ENCODE results near the gene NMRK1. TPM values are rescaled to one million over a fixed set of nuclear protein-coding genes. Genes with fewer than 3 reads are reported as not detected.

Gene NMRK1
- total and polyA plus RNA-seq, 2 donors (not counting 3 experiments of a cell fraction or from before 2014, with no cell fraction given), result 24.3 to 32.6 TPM

DNA sequence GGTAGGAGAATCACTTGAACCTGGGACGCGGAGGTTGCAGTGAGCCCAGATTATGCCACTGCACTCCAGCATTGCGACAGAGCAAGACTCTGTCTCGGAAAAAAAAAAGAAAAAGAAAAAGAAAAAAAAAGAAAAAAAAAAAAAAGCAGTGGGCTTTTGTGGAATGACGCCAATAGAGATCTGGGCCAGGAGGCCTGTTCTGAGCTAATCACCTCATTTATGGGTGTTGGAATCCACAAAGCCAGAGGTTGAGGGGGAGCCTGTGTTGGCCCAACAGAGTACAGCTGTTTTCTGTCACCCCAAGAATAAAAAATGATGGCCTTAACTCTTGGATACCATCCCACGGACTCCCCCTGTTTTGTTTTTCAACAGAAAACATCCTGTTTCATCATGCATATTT lies 18.9 kb upstream of the NMRK1 start:
- no peak for FAIRE-seq
- no TSS peak for BruUV-seq (replicated peaks)

DNA sequence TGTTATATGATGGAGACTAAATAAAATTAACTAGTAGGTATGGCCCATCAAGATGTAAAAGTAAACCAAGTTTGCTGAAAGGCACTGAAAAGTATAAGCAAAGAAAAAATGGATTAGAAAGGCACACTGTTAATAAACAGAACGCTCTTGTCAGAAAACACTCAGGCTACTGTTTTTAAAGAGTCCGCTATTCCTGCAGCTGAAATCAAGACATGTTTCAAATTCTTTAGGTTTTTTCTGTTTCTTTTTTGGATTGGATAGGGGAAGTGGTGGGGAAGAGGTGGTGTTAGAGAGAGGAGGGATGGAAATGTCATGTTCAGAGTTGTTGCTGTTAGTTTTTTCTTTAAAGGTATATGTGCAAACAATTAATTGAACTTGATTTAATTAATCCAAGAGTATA lies 17.9 kb upstream of the NMRK1 start:
- Histone ChIP-seq H3K9me3 (replicated peaks; ENCODE audit: control insufficient read depth, insufficient read depth, low read length) (no peaks in the 10 kb centered on the region), H3K4me1 (ENCODE audit: control insufficient read depth, extremely low read depth, insufficient read depth, low read length) (peaks cover 24% of the 10 kb centered on the region), H3K4me3 (replicated peaks in 1 of 3; ENCODE audit: insufficient read depth in 1 of 3, low read depth in 1 of 3, low read length in 3 of 3) (no peak overlapping the region), H2AFZ (ENCODE audit: low read depth, low read length) (no peak overlapping the region), H3K4me2 (ENCODE audit: insufficient read depth, low read length) (no peak overlapping the region), H3K36me3 (ENCODE audit: control insufficient read depth in 2 of 2, extremely low read depth in 1 of 2, insufficient read depth in 2 of 2, low read length in 2 of 2) (no peaks in the 10 kb centered on the region), H3K79me2 (ENCODE audit: control insufficient read depth, insufficient read depth, low read length) (peaks cover 70% of the 10 kb centered on the region), H3K9ac (replicated peaks; ENCODE audit: extremely low read depth, insufficient read depth, low read length) (no peak overlapping the region), H3K27ac (ENCODE audit: insufficient read depth, low read depth, low read length) (no peak overlapping the region), H3K27me3 (ENCODE audit: control insufficient read depth in 2 of 2, insufficient read depth in 2 of 2, low read length in 2 of 2) (no peaks in the 10 kb centered on the region), H3K9me1 (replicated peaks; ENCODE audit: control insufficient read depth, extremely low read depth, insufficient read depth, low read length) (no peaks in the 10 kb centered on the region), H4K20me1 (replicated peaks; ENCODE audit: control insufficient read depth, extremely low read depth, insufficient read depth, low read length) (no peaks in the 10 kb centered on the region)
- ChIA-PET CTCF (interaction anchor here (0.6 to 1.2 kb wide), 5 partner anchors 14 to 722 kb away, joined by 3 to 6 read pairs (median 4); partner anchors contain the start of genes NMRK1 and OSTF1), POLR2A (no interaction called here)
- no peak for DNase-seq (ENCODE audit: low read depth, low spot score)
- dilution Hi-C loops (cut with MboI; ENCODE audit: extremely low pct_ligation_motif_present, low sequenced_read_pairs), result no loop called here
- BruUV-seq (replicated peaks), result no TSS peak
- intact Hi-C loops (cut with micrococcal nuclease), result loop anchor here (5.0 kb wide), 2 partner anchors 81 to 1351 kb away; partner anchors contain the start of gene GCNT1
- TF ChIP-seq, protein P1, sequence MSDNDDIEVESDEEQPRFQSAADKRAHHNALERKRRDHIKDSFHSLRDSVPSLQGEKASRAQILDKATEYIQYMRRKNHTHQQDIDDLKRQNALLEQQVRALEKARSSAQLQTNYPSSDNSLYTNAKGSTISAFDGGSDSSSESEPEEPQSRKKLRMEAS (IDR thresholded peaks at IDR 0.05; ENCODE audit: insufficient read depth, insufficient read length), result no peak
- TF ChIP-seq, protein P2, sequence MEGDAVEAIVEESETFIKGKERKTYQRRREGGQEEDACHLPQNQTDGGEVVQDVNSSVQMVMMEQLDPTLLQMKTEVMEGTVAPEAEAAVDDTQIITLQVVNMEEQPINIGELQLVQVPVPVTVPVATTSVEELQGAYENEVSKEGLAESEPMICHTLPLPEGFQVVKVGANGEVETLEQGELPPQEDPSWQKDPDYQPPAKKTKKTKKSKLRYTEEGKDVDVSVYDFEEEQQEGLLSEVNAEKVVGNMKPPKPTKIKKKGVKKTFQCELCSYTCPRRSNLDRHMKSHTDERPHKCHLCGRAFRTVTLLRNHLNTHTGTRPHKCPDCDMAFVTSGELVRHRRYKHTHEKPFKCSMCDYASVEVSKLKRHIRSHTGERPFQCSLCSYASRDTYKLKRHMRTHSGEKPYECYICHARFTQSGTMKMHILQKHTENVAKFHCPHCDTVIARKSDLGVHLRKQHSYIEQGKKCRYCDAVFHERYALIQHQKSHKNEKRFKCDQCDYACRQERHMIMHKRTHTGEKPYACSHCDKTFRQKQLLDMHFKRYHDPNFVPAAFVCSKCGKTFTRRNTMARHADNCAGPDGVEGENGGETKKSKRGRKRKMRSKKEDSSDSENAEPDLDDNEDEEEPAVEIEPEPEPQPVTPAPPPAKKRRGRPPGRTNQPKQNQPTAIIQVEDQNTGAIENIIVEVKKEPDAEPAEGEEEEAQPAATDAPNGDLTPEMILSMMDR (IDR thresholded peaks at IDR 0.05; ENCODE audit: extremely low read depth in 1 of 2, insufficient read depth in 1 of 2, low read depth in 1 of 2, low read length in 2 of 2), result no peak
- TF ChIP-seq POLR2A (IDR thresholded peaks at IDR 0.05; ENCODE audit: low read depth, low read length) (no peak), GATA2 (IDR thresholded peaks at IDR 0.05; ENCODE audit: insufficient read depth, insufficient read length, low read depth, low read length) (no peak), FOS (IDR thresholded peaks at IDR 0.05; ENCODE audit: borderline replicate concordance, insufficient read depth, low read length) (no peak), POLR2AphosphoS5 (IDR thresholded peaks at IDR 0.05; ENCODE audit: insufficient read depth, low read depth, low read length) (no peak), JUN (IDR thresholded peaks at IDR 0.05; ENCODE audit: borderline replicate concordance, insufficient read depth, insufficient read length, low read depth) (no peak), MYC (IDR thresholded peaks at IDR 0.05; ENCODE audit: low read depth, low read length) (no peak), EZH2 (IDR thresholded peaks at IDR 0.05; ENCODE audit: borderline replicate concordance, low read depth, low read length, severe bottlenecking) (no peak)
- no peak for FAIRE-seq

More for the DNA sequence above, 18.9 kb upstream of the NMRK1 start:
- Histone ChIP-seq H2AFZ (ENCODE audit: low read depth, low read length) (no peak overlapping the region), H3K4me3 (replicated peaks in 1 of 3; ENCODE audit: insufficient read depth in 1 of 3, low read depth in 1 of 3, low read length in 3 of 3) (no peak overlapping the region), H3K4me2 (ENCODE audit: insufficient read depth, low read length) (no peak overlapping the region), H3K4me1 (ENCODE audit: control insufficient read depth, extremely low read depth, insufficient read depth, low read length) (peaks cover 24% of the 10 kb centered on the region), H3K79me2 (ENCODE audit: control insufficient read depth, insufficient read depth, low read length) (peaks cover 71% of the 10 kb centered on the region), H3K9ac (replicated peaks; ENCODE audit: extremely low read depth, insufficient read depth, low read length) (no peak overlapping the region), H3K27me3 (ENCODE audit: control insufficient read depth in 2 of 2, insufficient read depth in 2 of 2, low read length in 2 of 2) (no peaks in the 10 kb centered on the region), H3K36me3 (ENCODE audit: control insufficient read depth in 2 of 2, extremely low read depth in 1 of 2, insufficient read depth in 2 of 2, low read length in 2 of 2) (no peaks in the 10 kb centered on the region), H3K9me3 (replicated peaks; ENCODE audit: control insufficient read depth, insufficient read depth, low read length) (no peaks in the 10 kb centered on the region), H3K9me1 (replicated peaks; ENCODE audit: control insufficient read depth, extremely low read depth, insufficient read depth, low read length) (no peaks in the 10 kb centered on the region), H3K27ac (ENCODE audit: insufficient read depth, low read depth, low read length) (no peak overlapping the region), H4K20me1 (replicated peaks; ENCODE audit: control insufficient read depth, extremely low read depth, insufficient read depth, low read length) (no peaks in the 10 kb centered on the region)
- intact Hi-C loops (cut with micrococcal nuclease), result loop anchor here (5.0 kb wide), 2 partner anchors 80 to 1350 kb away; partner anchors contain the start of gene GCNT1
- dilution Hi-C loops (cut with MboI; ENCODE audit: extremely low pct_ligation_motif_present, low sequenced_read_pairs), result no loop called here
- no peak for TF ChIP-seq MYC (IDR thresholded peaks at IDR 0.05; ENCODE audit: low read depth, low read length)
- TF ChIP-seq, protein P2 (IDR thresholded peaks at IDR 0.05; ENCODE audit: extremely low read depth in 1 of 2, insufficient read depth in 1 of 2, low read depth in 1 of 2, low read length in 2 of 2), result no peak
- ChIA-PET POLR2A (no interaction called here), CTCF (interaction anchor here (0.7 to 1.3 kb wide), 3 partner anchors 12 to 17 kb away, joined by 3 to 5 read pairs (median 4); no protein-coding TSS in a partner anchor)
- no peak for DNase-seq (ENCODE audit: low read depth, low spot score)

Data from endothelial cell of umbilical vein (primary cell).